Endothelial cell of umbilical vein (primary cell): ENCODE data around the gene CAPZA2. TPM values are rescaled to one million over a fixed set of nuclear protein-coding genes. Genes with fewer than 3 reads are reported as not detected.

Experiments used
- polyA plus RNA-seq, 4 experiments: library from polyadenylated mRNA; depleted of rRNA in 3 of 4; stranded (reverse) in 3 of 4; unstranded in 1 of 4; fragments of >200 nt; gene quantifications; 2 replicates each; pipeline versions ENCODE4 v1.2.1 to v1.2.3, GENCODE V29; 2011 to 2012; ENCODE audit warnings: missing spikeins in 1 of 4
- small RNA-seq: library from RNA; depleted of rRNA; stranded (forward); fragments of <200 nt; gene quantifications from one replicate; pipeline ENCODE3, GENCODE V24; 2012; ENCODE audit warnings: low replicate concordance, low read depth; ENCODE audit not compliant: insufficient read depth, insufficient read length
- total RNA-seq: library from RNA; stranded (reverse); gene quantifications from 2 replicates; pipeline ENCODE4 v1.2.3, GENCODE V29; 2021

CAPZA2 gene
- total and polyA plus RNA-seq, 2 donors (not counting 3 experiments of a cell fraction or from before 2014, with no cell fraction given), result 48.1 to 347 TPM

Small RNA genes within 50 kb of the gene (small RNA-seq; reads per million reads assigned to genes)
- not detected for gene RF00019
- not detected for gene RF02179
- gene RF02180, result not detected
- not detected for gene RF02188
- not detected for gene RNA5SP239

Other genes starting within 250 kb of the CAPZA2 start
- 44.5 and 52.0 TPM in 2 replicates for gene MET, start 190.4 kb upstream of the CAPZA2 start, total RNA-seq
- 17.3 and 21.1 TPM in 2 replicates for gene MET, start 190.4 kb upstream of the CAPZA2 start, polyA plus RNA-seq
- gene ST7, start 90.9 kb downstream of the CAPZA2 start, total RNA-seq, result 22.6 and 24.9 TPM in 2 replicates
- 18.4 and 18.6 TPM in 2 replicates for gene ST7, start 90.9 kb downstream of the CAPZA2 start, polyA plus RNA-seq